ENCODE results near the gene PARD3B. TPM values are rescaled to one million over a fixed set of nuclear protein-coding genes. Genes with fewer than 3 reads are reported as not detected.
A peak's percentile ranks its signal among the peaks of the same experiment; 100 is the strongest.

Gene PARD3B
- total and polyA plus RNA-seq, 2 of the 8 experiments (the other 6 are each of a cell fraction or from before 2014, with no cell fraction given) = 1.2 to 5.7 TPM

GRCh38 chr2:204891739-204892138, 346.5 kb downstream of the PARD3B start:
- Histone ChIP-seq H3K56ac (replicated peaks; ENCODE audit: insufficient read length, low read depth, low read length) (no peak overlapping the region), H3K4me1 (replicated peaks in 1 of 4; ENCODE audit: control insufficient read depth in 3 of 4, insufficient read depth in 4 of 4, low read length in 3 of 4) (0 out of 7 replicates have a peak, but pooled peaks cover 0 to 3% (median 0%) of the 10 kb centered on the region in 4 experiments), H2BK5ac (ENCODE audit: low read depth, low read length) (no peak overlapping the region), H3K36me3 (ENCODE audit: control insufficient read depth in 2 of 4, insufficient read depth in 4 of 4, low read length in 3 of 4) (no peaks in the 10 kb centered on the region), H2AFZ (ENCODE audit: low read length) (no peak overlapping the region), H3K18ac (ENCODE audit: extremely low read depth, low read length) (no peak overlapping the region), H4K91ac (replicated peaks; ENCODE audit: insufficient read length, low read length) (no peak overlapping the region), H3K27me3 (replicated peaks in 1 of 4; ENCODE audit: control insufficient read depth in 3 of 4, extremely low read depth in 1 of 4, insufficient read depth in 3 of 4, low read length in 3 of 4) (no peaks in the 10 kb centered on the region), H4K5ac (ENCODE audit: insufficient read length, low read depth, low read length) (no peak overlapping the region), H2BK12ac (ENCODE audit: low read depth, low read length) (no peak overlapping the region), H3K23ac (ENCODE audit: insufficient read length) (no peak overlapping the region), H3K9me3 (ENCODE audit: insufficient read depth in 2 of 2, low read depth in 1 of 2, low read length in 1 of 2) (no peaks in the 10 kb centered on the region), H2AK5ac (ENCODE audit: low read depth, low read length) (no peak overlapping the region), H4K20me1 (replicated peaks in 1 of 2; ENCODE audit: control insufficient read depth in 1 of 2, insufficient read depth in 2 of 2, low read length in 2 of 2) (no peaks in the 10 kb centered on the region), H3K9ac (replicated peaks in 1 of 4; ENCODE audit: extremely low read depth in 1 of 4, low read depth in 3 of 4, low read length in 3 of 4) (no peak overlapping the region), H3K27ac (ENCODE audit: low read depth, low read length) (no peak overlapping the region), H3K14ac (ENCODE audit: insufficient read length) (no peak overlapping the region), H3K4me2 (ENCODE audit: insufficient read depth in 1 of 2, low read depth in 2 of 2, low read length in 2 of 2) (no peak overlapping the region), H3K23me2 (ENCODE audit: low read depth, low read length) (peaks cover 2% of the 10 kb centered on the region; the same call in 1 of the 2 replicates), H2BK15ac (ENCODE audit: low read length) (no peak overlapping the region), H2BK20ac (ENCODE audit: low read length) (no peak overlapping the region), H3K4me3 (ENCODE audit: extremely low read depth in 1 of 4, insufficient read depth in 2 of 4, low read depth in 3 of 4, low read length in 4 of 4) (no peak overlapping the region), H2BK120ac (replicated peaks; ENCODE audit: low read depth, low read length) (no peak overlapping the region), H3K4ac (replicated peaks; ENCODE audit: insufficient read length, low read depth, low read length) (no peak overlapping the region), H3K79me1 (ENCODE audit: low read depth, low read length) (no peaks in the 10 kb centered on the region), H4K8ac (ENCODE audit: extremely low read depth, insufficient read depth, low read length) (no peak overlapping the region), H3K79me2 (ENCODE audit: control insufficient read depth in 1 of 2, insufficient read depth in 2 of 2, low read length in 2 of 2) (no peaks in the 10 kb centered on the region)
- ChIA-PET CTCF (ENCODE audit: partially characterized antibody) (interaction anchor here (0.7 to 4.5 kb wide), 22 partner anchors 9 to 843 kb away, joined by 3 to 31 read pairs (median 4); no protein-coding TSS in a partner anchor), POLR2A (ENCODE audit: partially characterized antibody) (interaction anchor here (0.6 kb wide), 1 partner anchor 14 kb away, joined by 3 read pairs; no protein-coding TSS in a partner anchor)
- no peak for FAIRE-seq
- no peak for DNase-seq (ENCODE audit: low read depth in 1 of 2, low spot score in 2 of 2)
- WGBS, 2 experiments (ENCODE audit: extremely low coverage in 1 of 2, insufficient coverage in 1 of 2, insufficient read length in 1 of 2, insufficient replicate concordance in 2 of 2, low coverage in 1 of 2, low lambda C conversion rate in 2 of 2, missing lambda C conversion rate in 1 of 2) = 86% methylated on average over 2 of the region's 2 CpGs; no CpG with 5 or more reads in 1 of the 2 experiments
- TF ChIP-seq SAP30 (IDR thresholded peaks at IDR 0.05; ENCODE audit: insufficient read depth, insufficient replicate concordance, low read length) = no peak
- TF ChIP-seq RAD21 (IDR thresholded peaks at IDR 0.05 in 1 of 2, conservative IDR thresholded peaks at IDR 0.05 in 1 of 2; ENCODE audit: low read depth in 2 of 2, low read length in 2 of 2) = peak in 1 of 2 experiments; percentile 16; a peak in 2 of 4 replicates

Data from H1 (cell line).